ENCODE data around the gene PRC1.

PRC1 gene

GRCh38 chr15:90994417-90995311 is at the start of gene PRC1:
Gene PRC1, minus strand, starts transcription at chr15:90994535. Its CDS starts 118 bp downstream, at chr15:90994417.
- no peak for TF ChIP-seq CTCF (IDR thresholded peaks at IDR 0.05; ENCODE audit: extremely low read depth, insufficient read depth, missing control alignments)
- peak; percentile 99 for DNase-seq (ENCODE audit: low spot score)
- in situ Hi-C loops (cut with MboI; ENCODE audit: low pct_unique_long_range_greater_than_20kb, low sequenced_read_pairs, unreplicated experiment), result no loop called here

- TF ChIP-seq CTCF (IDR thresholded peaks at IDR 0.05; ENCODE audit: extremely low read depth, insufficient read depth, missing control alignments), result no peak
- no peak for DNase-seq (ENCODE audit: low spot score)
- in situ Hi-C loops (cut with MboI; ENCODE audit: low pct_unique_long_range_greater_than_20kb, low sequenced_read_pairs, unreplicated experiment), result no loop called here
Observed at GRCh38 chr15:91043202-91043874, 49.0 kb upstream of the PRC1 start.

GRCh38 chr15:91040856-91041255 is 46.5 kb upstream of the PRC1 start:
- in situ Hi-C loops (cut with MboI; ENCODE audit: low pct_unique_long_range_greater_than_20kb, low sequenced_read_pairs, unreplicated experiment), result no loop called here
- DNase-seq (ENCODE audit: low spot score), result no peak
- TF ChIP-seq CTCF (IDR thresholded peaks at IDR 0.05; ENCODE audit: extremely low read depth, insufficient read depth, missing control alignments), result no peak

GRCh38 chr15:91039996-91040395 is 45.7 kb upstream of the PRC1 start:
- TF ChIP-seq CTCF (IDR thresholded peaks at IDR 0.05; ENCODE audit: extremely low read depth, insufficient read depth, missing control alignments), result no peak
- in situ Hi-C loops (cut with MboI; ENCODE audit: low pct_unique_long_range_greater_than_20kb, low sequenced_read_pairs, unreplicated experiment), result no loop called here
- no peak for DNase-seq (ENCODE audit: low spot score)

GRCh38 chr15:91032919-91033803 is 38.8 kb upstream of the PRC1 start:
- in situ Hi-C loops (cut with MboI; ENCODE audit: low pct_unique_long_range_greater_than_20kb, low sequenced_read_pairs, unreplicated experiment), result no loop called here
- no peak for DNase-seq (ENCODE audit: low spot score)
- TF ChIP-seq CTCF (IDR thresholded peaks at IDR 0.05; ENCODE audit: extremely low read depth, insufficient read depth, missing control alignments), result peak; percentile 86

GRCh38 chr15:91031796-91032195 is 37.5 kb upstream of the PRC1 start:
- in situ Hi-C loops (cut with MboI; ENCODE audit: low pct_unique_long_range_greater_than_20kb, low sequenced_read_pairs, unreplicated experiment), result no loop called here
- DNase-seq (ENCODE audit: low spot score), result no peak
- no peak for TF ChIP-seq CTCF (IDR thresholded peaks at IDR 0.05; ENCODE audit: extremely low read depth, insufficient read depth, missing control alignments)

All from GM13977 (cell line).